ENCODE data around the gene PSAPL1. TPM values are rescaled to one million over a fixed set of nuclear protein-coding genes. Genes with fewer than 3 reads are reported as not detected.

The PSAPL1 gene
- polyA plus RNA-seq, 1 of the 3 experiments (the other 2 are of a cell fraction): 0.03 TPM

GRCh38 chr4:7425591-7426468 is 8.9 kb downstream of the PSAPL1 start:
- Histone ChIP-seq H3K4me3 (ENCODE audit: low read depth in 2 of 2, low read length in 1 of 2) (no peak overlapping the region), H3K27ac (ENCODE audit: low read depth in 2 of 2, low read length in 1 of 2) (no peak overlapping the region), H3K36me3 (replicated peaks in 1 of 2; ENCODE audit: control insufficient read depth in 1 of 2, insufficient read depth in 2 of 2, low read length in 1 of 2) (no peaks in the 10 kb centered on the region), H3K79me2 (ENCODE audit: insufficient read depth) (no peaks in the 10 kb centered on the region), H3F3A (replicated peaks; ENCODE audit: insufficient read depth) (no peaks in the 10 kb centered on the region), H3K4me1 (ENCODE audit: control insufficient read depth in 1 of 2, insufficient read depth in 2 of 2, low read depth in 1 of 2, low read length in 1 of 2) (no peaks in the 10 kb centered on the region; a peak in 1 of 4 replicates), H3K9me3 (no peaks in the 10 kb centered on the region), H3K9ac (no peak overlapping the region), H3K27me3 (ENCODE audit: insufficient read depth) (no peaks in the 10 kb centered on the region), H2AFZ (ENCODE audit: low read depth) (no peak overlapping the region), H3K4me2 (no peak overlapping the region), H4K20me1 (ENCODE audit: insufficient read depth) (no peaks in the 10 kb centered on the region), H3K9me2 (no peaks in the 10 kb centered on the region)
- ChIA-PET CTCF (no interaction called here), POLR2A (no interaction called here)
- peak; percentile 21 for DNase-seq
- TF ChIP-seq USF1 (IDR thresholded peaks at IDR 0.05; ENCODE audit: borderline replicate concordance, low read depth) (no peak), JUND (IDR thresholded peaks at IDR 0.05) (no peak), NRF1 (IDR thresholded peaks at IDR 0.05; ENCODE audit: low read depth, low read length) (no peak), SMC3 (IDR thresholded peaks at IDR 0.05; ENCODE audit: low read depth, low read length) (no peak), FOXJ3 (CRISPR knock-in tag; IDR thresholded peaks at IDR 0.05) (no peak), REST (IDR thresholded peaks at IDR 0.05; ENCODE audit: low read depth, low read length) (no peak), GABPA (IDR thresholded peaks at IDR 0.05; ENCODE audit: low read depth) (no peak), RAD21 (IDR thresholded peaks at IDR 0.05; ENCODE audit: low read length) (no peak)
- TF ChIP-seq, protein P1, sequence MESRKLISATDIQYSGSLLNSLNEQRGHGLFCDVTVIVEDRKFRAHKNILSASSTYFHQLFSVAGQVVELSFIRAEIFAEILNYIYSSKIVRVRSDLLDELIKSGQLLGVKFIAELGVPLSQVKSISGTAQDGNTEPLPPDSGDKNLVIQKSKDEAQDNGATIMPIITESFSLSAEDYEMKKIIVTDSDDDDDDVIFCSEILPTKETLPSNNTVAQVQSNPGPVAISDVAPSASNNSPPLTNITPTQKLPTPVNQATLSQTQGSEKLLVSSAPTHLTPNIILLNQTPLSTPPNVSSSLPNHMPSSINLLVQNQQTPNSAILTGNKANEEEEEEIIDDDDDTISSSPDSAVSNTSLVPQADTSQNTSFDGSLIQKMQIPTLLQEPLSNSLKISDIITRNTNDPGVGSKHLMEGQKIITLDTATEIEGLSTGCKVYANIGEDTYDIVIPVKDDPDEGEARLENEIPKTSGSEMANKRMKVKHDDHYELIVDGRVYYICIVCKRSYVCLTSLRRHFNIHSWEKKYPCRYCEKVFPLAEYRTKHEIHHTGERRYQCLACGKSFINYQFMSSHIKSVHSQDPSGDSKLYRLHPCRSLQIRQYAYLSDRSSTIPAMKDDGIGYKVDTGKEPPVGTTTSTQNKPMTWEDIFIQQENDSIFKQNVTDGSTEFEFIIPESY (IDR thresholded peaks at IDR 0.05; ENCODE audit: borderline replicate concordance, low read depth): no peak
- TF ChIP-seq, protein P2, sequence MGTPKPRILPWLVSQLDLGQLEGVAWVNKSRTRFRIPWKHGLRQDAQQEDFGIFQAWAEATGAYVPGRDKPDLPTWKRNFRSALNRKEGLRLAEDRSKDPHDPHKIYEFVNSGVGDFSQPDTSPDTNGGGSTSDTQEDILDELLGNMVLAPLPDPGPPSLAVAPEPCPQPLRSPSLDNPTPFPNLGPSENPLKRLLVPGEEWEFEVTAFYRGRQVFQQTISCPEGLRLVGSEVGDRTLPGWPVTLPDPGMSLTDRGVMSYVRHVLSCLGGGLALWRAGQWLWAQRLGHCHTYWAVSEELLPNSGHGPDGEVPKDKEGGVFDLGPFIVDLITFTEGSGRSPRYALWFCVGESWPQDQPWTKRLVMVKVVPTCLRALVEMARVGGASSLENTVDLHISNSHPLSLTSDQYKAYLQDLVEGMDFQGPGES (IDR thresholded peaks at IDR 0.05; ENCODE audit: low read depth, low read length): no peak
- WGBS (ENCODE audit: low lambda C conversion rate): 78% methylated on average over 19 of the region's 28 CpGs
